GM10266 (cell line): Measurements from ENCODE around the gene UBXN1.
"Not testable (repeated sequence)": the region's sequence is repeated elsewhere in the genome, so short reads cannot be mapped to it uniquely, and the experiment has no call there.

Source experiments
- DNase-seq: peaks from one replicate; pipeline ENCODE4 v3.0.0; 2012; ENCODE audit errors: extremely low spot score
- CTCF ChIP-seq: IDR thresholded peaks from 2 replicates; pipeline ENCODE4 v1.5.1; 2012; ENCODE audit warnings: mild to moderate bottlenecking, low read depth; ENCODE audit not compliant: control insufficient read depth, insufficient read depth; ENCODE audit errors: missing control alignments

The UBXN1 gene

GRCh38 chr11:62694455-62695167, 15.7 kb upstream of the UBXN1 start:
- peak; percentile 81 for DNase-seq
- TF ChIP-seq CTCF = peak; percentile 78

- DNase-seq = not testable (repeated sequence)
Measured at GRCh38 chr11:62693624-62694023, 14.8 kb upstream of the UBXN1 start.

GRCh38 chr11:62689421-62690183, 10.7 kb upstream of the UBXN1 start, which contains the start of gene LRRN4CL:
Gene LRRN4CL (minus strand): TSS chr11:62689530. CDS start chr11:62688508, 1,022 bp downstream.
- no peak for TF ChIP-seq CTCF
- DNase-seq = no peak

GRCh38 chr11:62688491-62688890, 9.6 kb upstream of the UBXN1 start:
- DNase-seq = no peak
- TF ChIP-seq CTCF = no peak

- no peak for DNase-seq
- no peak for TF ChIP-seq CTCF
Measured at GRCh38 chr11:62687508-62688396, 8.9 kb upstream of the UBXN1 start.

GRCh38 chr11:62682518-62682917, 3.6 kb upstream of the UBXN1 start:
- DNase-seq = no peak
- TF ChIP-seq CTCF = no peak

- peak; percentile 64 for DNase-seq
- peak; percentile 43 for TF ChIP-seq CTCF
Measured at GRCh38 chr11:62680825-62681240, 2.0 kb upstream of the UBXN1 start.
